DND-41 (cell line): Measurements from ENCODE around the gene ZNF398.

Experiments used
- EZH2 ChIP-seq: IDR thresholded peaks from 3 replicates; pipeline ENCODE4 v1.6.1; 2012; ENCODE audit warnings: borderline replicate concordance, low read depth, mild to moderate bottlenecking, moderate library complexity, low read length, inconsistent platforms; ENCODE audit not compliant: severe bottlenecking
- TF ChIP-seq, protein P1 (sequence below): IDR thresholded peaks from 2 replicates; pipeline ENCODE4 v1.5.1; 2012; ENCODE audit warnings: borderline replicate concordance, low read length, moderate library complexity, mild to moderate bottlenecking; ENCODE audit not compliant: poor library complexity, severe bottlenecking; ENCODE audit errors: extremely low read depth

DNA sequence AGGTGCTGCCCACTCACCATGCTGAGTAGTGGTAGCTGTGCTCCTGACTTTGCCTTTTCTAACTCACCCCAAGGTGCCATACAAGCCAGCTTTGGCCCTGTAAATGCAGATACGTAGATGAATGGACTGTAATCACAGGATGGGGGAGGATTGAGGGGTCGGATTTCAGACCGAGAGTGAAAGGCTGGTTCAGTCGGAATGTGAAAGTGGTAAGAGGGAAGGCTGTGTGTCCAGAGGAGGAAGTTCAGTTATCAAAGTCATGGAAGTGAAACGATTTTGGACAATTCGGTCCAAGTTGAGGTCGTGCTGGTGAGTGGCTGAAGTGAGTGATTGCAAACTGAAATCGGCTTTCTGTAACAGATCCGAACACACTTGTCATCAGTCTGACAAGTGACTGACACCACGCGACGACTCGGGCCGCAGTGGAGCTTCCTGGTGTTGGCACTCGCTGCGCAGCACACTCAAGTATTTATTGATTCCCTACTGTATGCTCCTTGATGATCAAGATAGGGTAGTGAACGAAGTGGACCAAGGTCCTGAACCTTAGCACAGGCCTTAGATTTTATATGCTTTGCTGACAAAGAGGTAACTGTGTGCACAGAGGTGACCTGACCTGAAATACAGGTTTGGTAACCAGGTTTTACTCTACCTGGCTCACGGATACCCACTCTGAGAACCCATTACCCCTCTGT lies 58.6 kb downstream of the ZNF398 start:
- TF ChIP-seq, protein P1, sequence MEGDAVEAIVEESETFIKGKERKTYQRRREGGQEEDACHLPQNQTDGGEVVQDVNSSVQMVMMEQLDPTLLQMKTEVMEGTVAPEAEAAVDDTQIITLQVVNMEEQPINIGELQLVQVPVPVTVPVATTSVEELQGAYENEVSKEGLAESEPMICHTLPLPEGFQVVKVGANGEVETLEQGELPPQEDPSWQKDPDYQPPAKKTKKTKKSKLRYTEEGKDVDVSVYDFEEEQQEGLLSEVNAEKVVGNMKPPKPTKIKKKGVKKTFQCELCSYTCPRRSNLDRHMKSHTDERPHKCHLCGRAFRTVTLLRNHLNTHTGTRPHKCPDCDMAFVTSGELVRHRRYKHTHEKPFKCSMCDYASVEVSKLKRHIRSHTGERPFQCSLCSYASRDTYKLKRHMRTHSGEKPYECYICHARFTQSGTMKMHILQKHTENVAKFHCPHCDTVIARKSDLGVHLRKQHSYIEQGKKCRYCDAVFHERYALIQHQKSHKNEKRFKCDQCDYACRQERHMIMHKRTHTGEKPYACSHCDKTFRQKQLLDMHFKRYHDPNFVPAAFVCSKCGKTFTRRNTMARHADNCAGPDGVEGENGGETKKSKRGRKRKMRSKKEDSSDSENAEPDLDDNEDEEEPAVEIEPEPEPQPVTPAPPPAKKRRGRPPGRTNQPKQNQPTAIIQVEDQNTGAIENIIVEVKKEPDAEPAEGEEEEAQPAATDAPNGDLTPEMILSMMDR, result no peak
- TF ChIP-seq EZH2, result no peak
